ENCODE results near the gene KRTDAP.

The KRTDAP gene

GRCh38 chr19:35512831-35513627 is 22.8 kb upstream of the KRTDAP start:
- no peak for DNase-seq

- no peak for DNase-seq
These were observed 21.1 kb upstream of the KRTDAP start for GRCh38 chr19:35511337-35511736.

- DNase-seq = no peak
These were observed 20.3 kb upstream of the KRTDAP start for GRCh38 chr19:35510626-35510964.

GRCh38 chr19:35509861-35510625 is 19.8 kb upstream of the KRTDAP start:
- DNase-seq = peak; percentile 71

- peak; percentile 34 for DNase-seq
These were observed 18.9 kb upstream of the KRTDAP start for GRCh38 chr19:35509018-35509652.

GRCh38 chr19:35508129-35508528 is 17.9 kb upstream of the KRTDAP start:
- no peak for DNase-seq

GRCh38 chr19:35507561-35507960 is 17.3 kb upstream of the KRTDAP start:
- no peak for DNase-seq

- DNase-seq = no peak
These were observed 15.7 kb upstream of the KRTDAP start for GRCh38 chr19:35506011-35506410.

GRCh38 chr19:35502751-35503150 is 12.5 kb upstream of the KRTDAP start:
- no peak for DNase-seq

- DNase-seq = no peak
These were observed 11.4 kb upstream of the KRTDAP start for GRCh38 chr19:35501684-35502083.

- no peak for DNase-seq
These were observed 10.3 kb upstream of the KRTDAP start for GRCh38 chr19:35500611-35501010.

- no peak for DNase-seq
These were observed 8.8 kb upstream of the KRTDAP start for GRCh38 chr19:35498984-35499527.

GRCh38 chr19:35498220-35498619 is 8.0 kb upstream of the KRTDAP start:
- DNase-seq = no peak

GRCh38 chr19:35497406-35497805 is 7.1 kb upstream of the KRTDAP start:
- DNase-seq = no peak

GRCh38 chr19:35495107-35496064 is 5.1 kb upstream of the KRTDAP start:
- DNase-seq = peak; percentile 83

- no peak for DNase-seq
These were observed 3.7 kb upstream of the KRTDAP start for GRCh38 chr19:35493971-35494370.

GRCh38 chr19:35491836-35492360 is 1.6 kb upstream of the KRTDAP start:
- no peak for DNase-seq

- no peak for DNase-seq
These were observed 1.6 kb downstream of the KRTDAP start for GRCh38 chr19:35488677-35489076.

GRCh38 chr19:35487656-35488182 is 2.5 kb downstream of the KRTDAP start:
- DNase-seq = no peak

GRCh38 chr19:35486268-35486708 is 4.0 kb downstream of the KRTDAP start:
- DNase-seq = no peak

- no peak for DNase-seq
These were observed 5.8 kb downstream of the KRTDAP start for GRCh38 chr19:35484252-35485036.
